Measurements from ENCODE around the gene SFXN5.

DNA sequence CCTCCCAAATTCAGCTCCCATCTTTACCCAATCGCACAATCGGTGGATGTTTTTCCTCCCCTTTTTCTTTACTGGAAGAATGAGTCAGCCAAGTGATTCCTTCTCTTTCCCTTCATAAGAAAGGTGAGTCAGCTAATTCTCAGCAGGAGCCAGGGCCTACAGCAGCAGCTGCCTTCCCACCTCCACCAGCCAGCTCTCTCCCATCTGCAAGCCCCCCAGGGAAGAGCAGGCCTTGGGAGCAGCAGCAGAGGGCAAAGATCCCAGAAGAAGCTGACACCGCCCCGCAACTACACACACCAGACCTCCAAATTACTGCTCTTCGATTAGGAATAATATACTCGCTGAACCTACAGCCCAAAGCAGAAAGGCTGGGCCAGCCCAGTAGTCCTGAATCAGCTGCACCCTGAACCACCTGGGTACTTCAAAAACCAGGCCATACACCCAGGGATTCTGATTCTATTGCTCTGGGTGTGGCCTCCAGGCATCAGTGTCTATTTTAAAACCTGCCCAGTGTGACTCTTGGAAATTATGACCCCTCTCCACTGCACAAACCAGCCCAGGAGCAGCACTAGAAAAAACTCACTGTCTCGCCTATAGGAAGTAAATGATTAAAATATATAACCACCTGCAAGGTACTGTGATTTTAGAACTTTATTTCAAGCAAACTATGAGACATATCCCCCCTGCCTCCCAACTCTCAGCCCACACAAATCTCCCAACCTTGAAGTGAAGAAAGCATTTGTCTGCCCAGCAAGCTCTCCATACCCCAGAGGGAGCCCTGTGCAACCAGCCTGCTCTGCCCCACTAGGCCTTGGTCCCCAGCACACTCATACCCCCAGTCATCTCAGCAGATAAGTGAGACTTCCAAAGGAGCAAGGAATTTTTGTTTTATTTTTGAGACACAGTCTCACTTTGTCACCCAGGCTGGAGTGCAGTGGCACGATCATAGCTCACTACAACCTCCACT, 7.3 kb downstream of the SFXN5 start:
- no peak for TF ChIP-seq CTCF (IDR thresholded peaks at IDR 0.05)
- no peak for TF ChIP-seq POLR2AphosphoS5 (IDR thresholded peaks at IDR 0.05)
- no peak for TF ChIP-seq POLR2A (IDR thresholded peaks at IDR 0.05)

Data from prostate gland (tissue), 2 donors.